H1 (cell line): Measurements from ENCODE around the gene RPS6KB2. TPM values are rescaled to one million over a fixed set of nuclear protein-coding genes. Genes with fewer than 3 reads are reported as not detected.

Experiments used
- CHD1 ChIP-seq: IDR thresholded peaks from 2 replicates; pipeline ENCODE4 v1.6.1; 2012; ENCODE audit warnings: low read depth, low read length, improper control_type of control experiment
- NANOG ChIP-seq: IDR thresholded peaks from 2 replicates; pipeline ENCODE4 v1.6.1; 2011; ENCODE audit warnings: low read length, low read depth, mild to moderate bottlenecking, inconsistent platforms; ENCODE audit not compliant: insufficient read depth, poor library complexity, severe bottlenecking
- polyA plus RNA-seq, 7 experiments: library from polyadenylated mRNA; depleted of rRNA in 3 of 7; stranded (reverse) in 5 of 7; unstranded in 2 of 7; fragments of >200 nt in 5 of 7; fragments of 200-250 nt in 2 of 7; gene quantifications; 1 replicate in 5 of 7; 2 replicates in 1 of 7; 4 replicates in 1 of 7; pipeline versions ENCODE4 v1.2.1 to v1.2.3, GENCODE V29; 2011 to 2013; ENCODE audit warnings: missing spikeins in 2 of 7, mixed read lengths in 2 of 7
- total RNA-seq: library from RNA; stranded (reverse); fragmentation: NEBNext Ultra II Directional; extraction: Animal tissue kit (Norgen Biotek cat#: 25700); gene quantifications from 2 replicates; pipeline ENCODE4 v1.2.1, GENCODE V29; 2021

The RPS6KB2 gene
- total and polyA plus RNA-seq, 2 of the 8 experiments (the other 6 are each of a cell fraction or from before 2014, with no cell fraction given): 41.0 to 47.1 TPM

GRCh38 chr11:67391304-67392182, 36.8 kb upstream of the RPS6KB2 start, which contains the start of gene RAD9A (continued):
- TF ChIP-seq CHD1 (no peak), NANOG (no peak)
